ENCODE measurements around the gene GRM8. TPM values are rescaled to one million over a fixed set of nuclear protein-coding genes. Genes with fewer than 3 reads are reported as not detected.

The GRM8 gene
- total RNA-seq, 1 donor from 2014 or later, result 2.2 TPM

DNA sequence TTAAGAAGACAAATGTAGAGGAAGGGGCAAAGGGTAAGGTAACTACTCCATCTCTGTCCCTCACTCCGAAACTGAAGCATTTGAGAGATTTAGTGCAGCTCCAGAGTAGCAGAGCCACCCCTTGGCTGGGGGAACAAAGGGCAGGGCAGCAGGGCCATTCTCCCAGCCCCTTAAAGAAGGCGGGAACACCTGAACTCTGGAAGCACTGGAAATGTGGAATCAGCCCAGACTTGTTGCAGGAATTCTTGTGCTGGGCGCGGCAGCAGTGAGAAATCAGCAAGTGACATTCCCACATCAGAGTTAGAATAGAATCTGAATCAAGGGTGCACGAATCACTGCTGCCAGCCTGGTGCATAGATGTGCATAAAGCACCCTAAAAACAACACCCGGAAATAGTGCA, 34.4 kb upstream of the GRM8 start:
- no peak overlapping the region for H3K4me3 Mint-ChIP-seq (ENCODE audit: unreplicated experiment)
- H3K79me2 ChIP-seq (ENCODE audit: insufficient read depth, low read length), result no peaks in the 10 kb centered on the region
- no peak for FAIRE-seq

DNA sequence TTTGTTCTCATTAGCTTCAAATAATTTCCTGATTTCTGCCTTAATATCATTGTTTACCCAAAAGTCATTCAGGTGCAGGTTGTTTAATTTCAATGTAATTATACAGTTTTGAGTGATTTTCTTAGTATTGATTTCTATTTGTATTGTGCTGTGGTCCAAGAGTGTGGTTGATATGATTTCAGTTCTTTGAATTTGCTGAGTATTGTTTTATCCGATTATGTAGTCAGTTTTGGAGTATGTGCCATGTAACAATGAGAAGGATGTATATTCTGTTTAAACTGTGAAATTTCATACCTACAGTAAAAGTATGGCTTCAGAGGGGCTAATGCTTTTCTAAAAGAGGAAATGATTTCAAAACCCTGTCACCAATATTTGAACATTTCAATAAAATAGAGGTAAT, 17.4 kb upstream of the GRM8 start:
- no peak overlapping the region for H2AFZ ChIP-seq (ENCODE audit: low read depth, low read length)
- Mint-ChIP-seq H3K9me3 (ENCODE audit: unreplicated experiment) (no peaks in the 10 kb centered on the region), H3K4me3 (ENCODE audit: unreplicated experiment) (no peak overlapping the region), H3K27ac (ENCODE audit: unreplicated experiment) (no peak overlapping the region), H3K36me3 (ENCODE audit: low read depth, unreplicated experiment) (no peaks in the 10 kb centered on the region), H3K27me3 (ENCODE audit: low read depth, unreplicated experiment) (peaks cover under 1% of the 10 kb centered on the region), H3K4me1 (ENCODE audit: low read depth, unreplicated experiment) (no peaks in the 10 kb centered on the region)
- H3K9ac ChIP-seq (ENCODE audit: low read length), result no peak overlapping the region
- no peak for FAIRE-seq
- no peaks in the 10 kb centered on the region for H4K20me1 ChIP-seq (ENCODE audit: insufficient read depth, low read length)
- H3K4me3 ChIP-seq (ENCODE audit: insufficient read depth, low read depth, low read length), result no peak overlapping the region
- no peak overlapping the region for H3K4me2 ChIP-seq (ENCODE audit: low read length)
- TF ChIP-seq EZH2 (IDR thresholded peaks at IDR 0.05; ENCODE audit: insufficient read depth, low read length), result no peak
- TF ChIP-seq, protein P1, sequence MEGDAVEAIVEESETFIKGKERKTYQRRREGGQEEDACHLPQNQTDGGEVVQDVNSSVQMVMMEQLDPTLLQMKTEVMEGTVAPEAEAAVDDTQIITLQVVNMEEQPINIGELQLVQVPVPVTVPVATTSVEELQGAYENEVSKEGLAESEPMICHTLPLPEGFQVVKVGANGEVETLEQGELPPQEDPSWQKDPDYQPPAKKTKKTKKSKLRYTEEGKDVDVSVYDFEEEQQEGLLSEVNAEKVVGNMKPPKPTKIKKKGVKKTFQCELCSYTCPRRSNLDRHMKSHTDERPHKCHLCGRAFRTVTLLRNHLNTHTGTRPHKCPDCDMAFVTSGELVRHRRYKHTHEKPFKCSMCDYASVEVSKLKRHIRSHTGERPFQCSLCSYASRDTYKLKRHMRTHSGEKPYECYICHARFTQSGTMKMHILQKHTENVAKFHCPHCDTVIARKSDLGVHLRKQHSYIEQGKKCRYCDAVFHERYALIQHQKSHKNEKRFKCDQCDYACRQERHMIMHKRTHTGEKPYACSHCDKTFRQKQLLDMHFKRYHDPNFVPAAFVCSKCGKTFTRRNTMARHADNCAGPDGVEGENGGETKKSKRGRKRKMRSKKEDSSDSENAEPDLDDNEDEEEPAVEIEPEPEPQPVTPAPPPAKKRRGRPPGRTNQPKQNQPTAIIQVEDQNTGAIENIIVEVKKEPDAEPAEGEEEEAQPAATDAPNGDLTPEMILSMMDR (IDR thresholded peaks at IDR 0.05; ENCODE audit: insufficient read depth, low read depth, low read length), result no peak
- DNase-seq (ENCODE audit: low read depth), result no peak
- H3K36me3 ChIP-seq (ENCODE audit: insufficient read depth, low read length), result no peaks in the 10 kb centered on the region
- H3K79me2 ChIP-seq (ENCODE audit: insufficient read depth, low read length), result no peaks in the 10 kb centered on the region
- no peaks in the 10 kb centered on the region for H3K27me3 ChIP-seq (ENCODE audit: insufficient read depth, low read length)
- no peaks in the 10 kb centered on the region for H3K4me1 ChIP-seq (ENCODE audit: insufficient read depth, low read length)
- H3K27ac ChIP-seq (ENCODE audit: low read depth, low read length), result no peak overlapping the region
- H3K9me3 ChIP-seq (ENCODE audit: insufficient read depth, low read depth, low read length), result no peaks in the 10 kb centered on the region

More for the DNA sequence above, 34.4 kb upstream of the GRM8 start:
- Mint-ChIP-seq H3K27me3 (ENCODE audit: low read depth, unreplicated experiment) (peaks cover 5% of the 10 kb centered on the region), H3K36me3 (ENCODE audit: low read depth, unreplicated experiment) (no peaks in the 10 kb centered on the region), H3K9me3 (ENCODE audit: unreplicated experiment) (no peaks in the 10 kb centered on the region), H3K4me1 (ENCODE audit: low read depth, unreplicated experiment) (no peaks in the 10 kb centered on the region), H3K27ac (ENCODE audit: unreplicated experiment) (no peak overlapping the region)
- Histone ChIP-seq H3K36me3 (ENCODE audit: insufficient read depth, low read length) (no peaks in the 10 kb centered on the region), H4K20me1 (ENCODE audit: insufficient read depth, low read length) (no peaks in the 10 kb centered on the region), H2AFZ (ENCODE audit: low read depth, low read length) (no peak overlapping the region), H3K9ac (ENCODE audit: low read length) (no peak overlapping the region), H3K27ac (ENCODE audit: low read depth, low read length) (no peak overlapping the region), H3K4me1 (ENCODE audit: insufficient read depth, low read length) (no peaks in the 10 kb centered on the region), H3K9me3 (ENCODE audit: insufficient read depth, low read depth, low read length) (no peaks in the 10 kb centered on the region), H3K27me3 (ENCODE audit: insufficient read depth, low read length) (no peaks in the 10 kb centered on the region), H3K4me2 (ENCODE audit: low read length) (no peak overlapping the region), H3K4me3 (ENCODE audit: insufficient read depth, low read depth, low read length) (no peak overlapping the region)
- TF ChIP-seq, protein P1 (IDR thresholded peaks at IDR 0.05; ENCODE audit: insufficient read depth, low read depth, low read length), result no peak
- no peak for TF ChIP-seq EZH2 (IDR thresholded peaks at IDR 0.05; ENCODE audit: insufficient read depth, low read length)
- DNase-seq (ENCODE audit: low read depth), result no peak

- Histone ChIP-seq H3K4me2 (ENCODE audit: low read length) (no peak overlapping the region), H3K4me3 (ENCODE audit: insufficient read depth, low read depth, low read length) (no peak overlapping the region), H3K9ac (ENCODE audit: low read length) (no peak overlapping the region), H3K27ac (ENCODE audit: low read depth, low read length) (no peak overlapping the region), H4K20me1 (ENCODE audit: insufficient read depth, low read length) (no peaks in the 10 kb centered on the region), H3K9me3 (ENCODE audit: insufficient read depth, low read depth, low read length) (no peaks in the 10 kb centered on the region), H3K4me1 (ENCODE audit: insufficient read depth, low read length) (no peaks in the 10 kb centered on the region), H3K27me3 (ENCODE audit: insufficient read depth, low read length) (no peaks in the 10 kb centered on the region), H2AFZ (ENCODE audit: low read depth, low read length) (no peak overlapping the region), H3K36me3 (ENCODE audit: insufficient read depth, low read length) (no peaks in the 10 kb centered on the region), H3K79me2 (ENCODE audit: insufficient read depth, low read length) (no peaks in the 10 kb centered on the region)
- H3K27me3 Mint-ChIP-seq (ENCODE audit: low read depth, unreplicated experiment), result peaks cover 26% of the 10 kb centered on the region
- no peaks in the 10 kb centered on the region for H3K4me1 Mint-ChIP-seq (ENCODE audit: low read depth, unreplicated experiment)
- H3K9me3 Mint-ChIP-seq (ENCODE audit: unreplicated experiment), result no peaks in the 10 kb centered on the region
- TF ChIP-seq, protein P1 (IDR thresholded peaks at IDR 0.05; ENCODE audit: insufficient read depth, low read depth, low read length), result no peak
- no peak for TF ChIP-seq EZH2 (IDR thresholded peaks at IDR 0.05; ENCODE audit: insufficient read depth, low read length)
- no peaks in the 10 kb centered on the region for H3K36me3 Mint-ChIP-seq (ENCODE audit: low read depth, unreplicated experiment)
- FAIRE-seq, result no peak
- no peak for DNase-seq (ENCODE audit: low read depth)
- no peak overlapping the region for H3K4me3 Mint-ChIP-seq (ENCODE audit: unreplicated experiment)
- H3K27ac Mint-ChIP-seq (ENCODE audit: unreplicated experiment), result no peak overlapping the region
Measured at GRCh38 chr7:127266047-127266446, 13.3 kb upstream of the GRM8 start.

Measured in astrocyte (in vitro differentiated cells and primary cell).